GM12878 (cell line): ENCODE results near the gene MSANTD3. TPM values are rescaled to one million over a fixed set of nuclear protein-coding genes. Genes with fewer than 3 reads are reported as not detected.

Source experiments
- ATAC-seq: fragments of 200-7000 bp; cut with Tn5 transposase; 3 replicates; pipeline ENCODE4 v1.9.1; 2020; ENCODE audit warnings: mild to moderate bottlenecking, moderate library complexity
- BruUV-seq: library from RNA; stranded (reverse); fragments of 400-500 nt; replicated peaks from 2 replicates; lab custom pipeline; 2021; lab: Mats Ljungman, UMichigan
- CTCF ChIA-PET: fragments of 300-600 bp; sonication (Branson Sonifier 250); formaldehyde crosslinking; extraction: SDS; loops from one replicate; lab custom pipeline; 2021; ENCODE audit warnings: inconsistent platforms; lab: Yijun Ruan, JAX
- POLR2A ChIA-PET: fragments of 350-600 bp; formaldehyde crosslinking; extraction: SDS; loops from one replicate; lab custom pipeline; 2021; ENCODE audit warnings: inconsistent platforms; lab: Charles Lee
- RAD21 ChIA-PET: fragments of 300-600 bp; sonication (Branson Sonifier 250); formaldehyde crosslinking; loops from one replicate; lab custom pipeline; 2023; ENCODE audit warnings: antibody characterized with exemption; ENCODE audit not compliant: unreplicated experiment; lab: Charles Lee
- SMC1A ChIA-PET: fragments of 300-600 bp; sonication (Branson Sonifier 250); formaldehyde crosslinking; loops from one replicate; lab custom pipeline; 2023; ENCODE audit not compliant: unreplicated experiment, uncharacterized antibody; lab: Charles Lee
- DNase-seq: peaks from one replicate; pipeline ENCODE4 v3.0.0-alpha.2; 2011; ENCODE audit warnings: low read depth, low spot score
- FAIRE-seq: peaks from 3 replicates; lab custom pipeline; 2011; peaks lifted over from hg19 to GRCh38; lab: Jason Lieb, UNC
- H2AFZ ChIP-seq: 2 replicates; pipeline ENCODE4 v1.6.0; 2011; ENCODE audit warnings: low read depth, low read length, control low read depth; ENCODE audit not compliant: control insufficient read depth
- H3K27ac ChIP-seq: 2 replicates; pipeline ENCODE4 v1.5.1; 2011; ENCODE audit warnings: control low read depth; ENCODE audit not compliant: control insufficient read depth, insufficient read depth
- H3K27me3 ChIP-seq, 2 experiments: replicated peaks in 1 of 2; 2 replicates each; pipeline versions ENCODE4 v1.6.0 to v1.6.1; 2011; ENCODE audit warnings: low read length in 1 of 2; ENCODE audit not compliant: control insufficient read depth in 2 of 2, insufficient read depth in 2 of 2
- H3K36me3 ChIP-seq, 2 experiments: 2 replicates each; pipeline ENCODE4 v1.5.1; 2011; ENCODE audit warnings: low read length in 1 of 2; ENCODE audit not compliant: control insufficient read depth in 2 of 2, insufficient read depth in 2 of 2
- H3K4me1 ChIP-seq: 2 replicates; pipeline ENCODE4 v1.6.1; 2011; ENCODE audit warnings: mild to moderate bottlenecking, low read length, moderate library complexity, mixed read lengths; ENCODE audit not compliant: control insufficient read depth, insufficient read depth
- H3K4me2 ChIP-seq: 2 replicates; pipeline ENCODE4 v1.6.0; 2011; ENCODE audit warnings: control low read depth; ENCODE audit not compliant: control insufficient read depth, insufficient read depth
- H3K4me3 ChIP-seq: fragments of 200-600 bp; sonication (generic); 2 replicates; pipeline ENCODE4 v1.5.1; 2016
- H3K79me2 ChIP-seq: 2 replicates; pipeline ENCODE4 v1.6.0; 2011; ENCODE audit warnings: low read length; ENCODE audit not compliant: control insufficient read depth, insufficient read depth
- H3K9ac ChIP-seq: 2 replicates; pipeline ENCODE4 v1.8.0; 2011; ENCODE audit warnings: low read length, control low read depth, mixed read lengths; ENCODE audit not compliant: control insufficient read depth, insufficient read depth
- H3K9me3 ChIP-seq: replicated peaks from 3 replicates; pipeline ENCODE4 v1.5.1; 2011; ENCODE audit warnings: mild to moderate bottlenecking, low read length; ENCODE audit not compliant: control insufficient read depth, insufficient read depth
- H4K20me1 ChIP-seq: 2 replicates; pipeline ENCODE4 v1.6.0; 2011; ENCODE audit not compliant: control insufficient read depth, insufficient read depth
- BACH1 ChIP-seq: fragments of 450-650 bp; IDR thresholded peaks from 2 replicates; pipeline ENCODE4 v1.6.1; 2017; ENCODE audit warnings: mild to moderate bottlenecking, borderline replicate concordance
- CBFB ChIP-seq: IDR thresholded peaks from 2 replicates; pipeline ENCODE4 v1.6.1; 2016; ENCODE audit warnings: antibody characterized with exemption, low read depth
- CHD1 ChIP-seq: IDR thresholded peaks from 2 replicates; pipeline ENCODE4 v1.6.1; 2012; ENCODE audit warnings: low read depth, low read length, improper control_type of control experiment
- CHD4 ChIP-seq: fragments of 200-600 bp; sonication (generic); IDR thresholded peaks from 2 replicates; pipeline ENCODE4 v1.6.1; 2016; ENCODE audit warnings: mild to moderate bottlenecking
- EED ChIP-seq: sonication (generic); IDR thresholded peaks from 2 replicates; pipeline ENCODE4 v1.6.1; 2016; ENCODE audit warnings: antibody characterized with exemption, low read depth
- NBN ChIP-seq: fragments of 450-650 bp; IDR thresholded peaks from 2 replicates; pipeline ENCODE4 v1.6.1; 2016
- NR2C1 ChIP-seq: fragments of 450-650 bp; IDR thresholded peaks from 2 replicates; pipeline ENCODE4 v1.6.1; 2017; ENCODE audit warnings: antibody characterized with exemption, mild to moderate bottlenecking, moderate library complexity
- NR2C2 ChIP-seq: IDR thresholded peaks from 2 replicates; pipeline ENCODE4 v1.6.1; 2011; ENCODE audit warnings: borderline replicate concordance, low read depth; ENCODE audit not compliant: control insufficient read depth, insufficient read length
- NR2F1 ChIP-seq: fragments of 450-650 bp; conservative IDR thresholded peaks from 2 replicates; pipeline ENCODE4 v1.6.1; 2017; ENCODE audit warnings: mild to moderate bottlenecking
- PAX8 ChIP-seq: fragments of 450-650 bp; IDR thresholded peaks from 2 replicates; pipeline ENCODE4 v1.6.1; 2017; ENCODE audit warnings: mild to moderate bottlenecking, moderate library complexity
- TCF7 ChIP-seq: IDR thresholded peaks from 2 replicates; pipeline ENCODE4 v1.6.1; 2014; ENCODE audit warnings: antibody characterized with exemption, borderline replicate concordance
- WGBS: methylation state at CpG from one replicate; pipeline ENCODE4 v1.1.6; 2016; ENCODE audit warnings: low lambda C conversion rate; ENCODE audit not compliant: insufficient replicate concordance, insufficient coverage; ENCODE audit errors: missing lambda C conversion rate; 5-methylcytosine and 5-hydroxymethylcytosine counted together
- in situ Hi-C: fragments of 300-500 bp; cut with MboI; formaldehyde crosslinking; loops from 9 replicates; pipeline ENCODE4 v1.14.3; 2018; ENCODE audit warnings: mixed read lengths
- intact Hi-C: fragments of 100-400 bp; cut with micrococcal nuclease; formaldehyde crosslinking; loops from one replicate; pipeline ENCODE4 v1.14.2; 2022; ENCODE audit not compliant: unreplicated experiment
- polyA plus RNA-seq, 11 experiments: library from polyadenylated mRNA; depleted of rRNA in 4 of 11; unstranded in 6 of 11; stranded (reverse) in 5 of 11; fragments of >200 nt; fragmentation: Nextera tagmentation in 4 of 11; fragmentation: Illumina TruSeq in 1 of 11; extraction: Ambion mirVana in 4 of 11; extraction: Trizol in 1 of 11; gene quantifications; 1 replicate in 1 of 11; 2 replicates in 10 of 11; pipeline versions ENCODE4 v1.2.1 to v1.2.3, GENCODE V29; 2011 to 2016; ENCODE audit warnings: inconsistent platforms in 2 of 11, missing spikeins in 2 of 11, low read depth in 1 of 11
- total RNA-seq, 4 experiments: library from RNA; depleted of rRNA in 3 of 4; stranded (reverse); fragments of >200 nt in 3 of 4; fragmentation: Illumina TruSeq in 1 of 4; extraction: Trizol in 1 of 4; gene quantifications; 2 replicates each; pipeline versions ENCODE4 v1.2.1 to v1.2.3, GENCODE V29; 2013 to 2021
- TF ChIP-seq, protein P1 (sequence below): fragments of 450-650 bp; formaldehyde crosslinking; IDR thresholded peaks from 2 replicates; pipeline ENCODE4 v1.4.0; 2022; ENCODE audit warnings: mild to moderate bottlenecking, moderate library complexity
- TF ChIP-seq, protein P2 (sequence below): fragments of 450-650 bp; IDR thresholded peaks from 2 replicates; pipeline ENCODE4 v1.6.1; 2017; ENCODE audit warnings: low read depth, mild to moderate bottlenecking, moderate library complexity
- TF ChIP-seq, protein P3 (sequence below): fragments of 450-650 bp; IDR thresholded peaks from 2 replicates; pipeline ENCODE4 v1.6.1; 2017; ENCODE audit warnings: antibody characterized with exemption, mild to moderate bottlenecking, moderate library complexity
- TF ChIP-seq, protein P4 (sequence below): IDR thresholded peaks from 2 replicates; pipeline ENCODE4 v1.6.1; 2011; ENCODE audit warnings: borderline replicate concordance, low read depth, mild to moderate bottlenecking, moderate library complexity, low read length; ENCODE audit not compliant: insufficient read depth, poor library complexity, severe bottlenecking

Gene MSANTD3
- total and polyA plus RNA-seq, 10 of the 15 experiments (the other 5 are each of a cell fraction or from before 2014, with no cell fraction given): 5.8 to 21.2 (median 14.7) TPM

DNA sequence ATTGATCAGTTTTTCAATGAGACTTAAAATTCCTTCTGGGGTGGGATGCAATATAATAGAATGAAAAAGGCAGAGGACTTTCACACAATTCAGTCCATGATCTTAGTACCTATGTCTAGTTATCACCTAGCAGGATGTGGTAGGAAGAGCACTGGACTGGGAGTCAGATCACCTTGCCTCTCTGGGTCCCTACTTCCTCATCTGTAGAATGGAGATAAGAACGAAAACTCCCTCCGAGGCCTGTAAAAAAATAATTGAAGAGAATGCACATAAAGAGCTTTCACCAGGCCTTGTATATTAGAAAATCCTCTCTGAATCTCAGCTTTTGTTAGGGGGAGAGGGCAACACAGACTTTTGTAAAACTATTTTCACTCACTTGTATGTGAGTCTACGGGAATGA is 45.3 kb downstream of the MSANTD3 start:
- BruUV-seq: no TSS peak
- DNase-seq: no peak
- Histone ChIP-seq H3K27ac (no peak overlapping the region), H2AFZ (no peak overlapping the region), H3K36me3 (no peaks in the 10 kb centered on the region), H3K9me3 (no peaks in the 10 kb centered on the region), H4K20me1 (no peaks in the 10 kb centered on the region), H3K9ac (no peak overlapping the region), H3K79me2 (no peaks in the 10 kb centered on the region), H3K4me3 (no peak overlapping the region), H3K27me3 (peaks cover 2 to 7% of the 10 kb centered on the region in 2 experiments; a peak in 3 of 4 replicates), H3K4me1 (no peaks in the 10 kb centered on the region), H3K4me2 (no peak overlapping the region)
- CTCF ChIA-PET: interaction anchor here (0.6 to 1.4 kb wide), 3 partner anchors 9 to 50 kb away, joined by 3 to 4 read pairs (median 3); no protein-coding TSS in a partner anchor
- RAD21 ChIA-PET: no interaction called here
- no peak for FAIRE-seq
- SMC1A ChIA-PET: no interaction called here
- intact Hi-C loops (no loop called here), in situ Hi-C loops (no loop called here)
- POLR2A ChIA-PET: no interaction called here
- ATAC-seq: no peak
- 29% methylated on average over 3 of the region's 3 CpGs for WGBS
- TF ChIP-seq TCF7: no peak
- no peak for TF ChIP-seq NBN
- no peak for TF ChIP-seq CBFB
- no peak for TF ChIP-seq PAX8
- TF ChIP-seq, protein P1, sequence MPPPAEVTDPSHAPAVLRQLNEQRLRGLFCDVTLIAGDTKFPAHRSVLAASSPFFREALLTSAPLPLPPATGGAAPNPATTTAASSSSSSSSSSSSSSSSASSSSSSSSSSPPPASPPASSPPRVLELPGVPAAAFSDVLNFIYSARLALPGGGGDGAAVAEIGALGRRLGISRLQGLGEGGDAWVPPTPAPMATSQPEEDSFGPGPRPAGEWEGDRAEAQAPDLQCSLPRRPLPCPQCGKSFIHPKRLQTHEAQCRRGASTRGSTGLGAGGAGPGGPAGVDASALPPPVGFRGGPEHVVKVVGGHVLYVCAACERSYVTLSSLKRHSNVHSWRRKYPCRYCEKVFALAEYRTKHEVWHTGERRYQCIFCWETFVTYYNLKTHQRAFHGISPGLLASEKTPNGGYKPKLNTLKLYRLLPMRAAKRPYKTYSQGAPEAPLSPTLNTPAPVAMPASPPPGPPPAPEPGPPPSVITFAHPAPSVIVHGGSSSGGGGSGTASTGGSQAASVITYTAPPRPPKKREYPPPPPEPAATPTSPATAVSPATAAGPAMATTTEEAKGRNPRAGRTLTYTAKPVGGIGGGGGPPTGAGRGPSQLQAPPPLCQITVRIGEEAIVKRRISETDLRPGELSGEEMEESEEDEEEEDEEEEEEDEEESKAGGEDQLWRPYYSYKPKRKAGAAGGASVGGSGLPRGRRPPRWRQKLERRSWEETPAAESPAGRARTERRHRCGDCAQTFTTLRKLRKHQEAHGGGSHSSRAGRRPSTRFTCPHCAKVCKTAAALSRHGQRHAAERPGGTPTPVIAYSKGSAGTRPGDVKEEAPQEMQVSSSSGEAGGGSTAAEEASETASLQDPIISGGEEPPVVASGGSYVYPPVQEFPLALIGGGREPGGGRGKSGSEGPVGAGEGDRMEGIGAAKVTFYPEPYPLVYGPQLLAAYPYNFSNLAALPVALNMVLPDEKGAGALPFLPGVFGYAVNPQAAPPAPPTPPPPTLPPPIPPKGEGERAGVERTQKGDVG: no peak
- no peak for TF ChIP-seq NR2C1
- TF ChIP-seq, protein P2, sequence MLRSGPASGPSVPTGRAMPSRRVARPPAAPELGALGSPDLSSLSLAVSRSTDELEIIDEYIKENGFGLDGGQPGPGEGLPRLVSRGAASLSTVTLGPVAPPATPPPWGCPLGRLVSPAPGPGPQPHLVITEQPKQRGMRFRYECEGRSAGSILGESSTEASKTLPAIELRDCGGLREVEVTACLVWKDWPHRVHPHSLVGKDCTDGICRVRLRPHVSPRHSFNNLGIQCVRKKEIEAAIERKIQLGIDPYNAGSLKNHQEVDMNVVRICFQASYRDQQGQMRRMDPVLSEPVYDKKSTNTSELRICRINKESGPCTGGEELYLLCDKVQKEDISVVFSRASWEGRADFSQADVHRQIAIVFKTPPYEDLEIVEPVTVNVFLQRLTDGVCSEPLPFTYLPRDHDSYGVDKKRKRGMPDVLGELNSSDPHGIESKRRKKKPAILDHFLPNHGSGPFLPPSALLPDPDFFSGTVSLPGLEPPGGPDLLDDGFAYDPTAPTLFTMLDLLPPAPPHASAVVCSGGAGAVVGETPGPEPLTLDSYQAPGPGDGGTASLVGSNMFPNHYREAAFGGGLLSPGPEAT: no peak
- TF ChIP-seq BACH1: no peak
- TF ChIP-seq CHD4: no peak
- TF ChIP-seq EED: no peak
- TF ChIP-seq CHD1: no peak
- TF ChIP-seq, protein P3, sequence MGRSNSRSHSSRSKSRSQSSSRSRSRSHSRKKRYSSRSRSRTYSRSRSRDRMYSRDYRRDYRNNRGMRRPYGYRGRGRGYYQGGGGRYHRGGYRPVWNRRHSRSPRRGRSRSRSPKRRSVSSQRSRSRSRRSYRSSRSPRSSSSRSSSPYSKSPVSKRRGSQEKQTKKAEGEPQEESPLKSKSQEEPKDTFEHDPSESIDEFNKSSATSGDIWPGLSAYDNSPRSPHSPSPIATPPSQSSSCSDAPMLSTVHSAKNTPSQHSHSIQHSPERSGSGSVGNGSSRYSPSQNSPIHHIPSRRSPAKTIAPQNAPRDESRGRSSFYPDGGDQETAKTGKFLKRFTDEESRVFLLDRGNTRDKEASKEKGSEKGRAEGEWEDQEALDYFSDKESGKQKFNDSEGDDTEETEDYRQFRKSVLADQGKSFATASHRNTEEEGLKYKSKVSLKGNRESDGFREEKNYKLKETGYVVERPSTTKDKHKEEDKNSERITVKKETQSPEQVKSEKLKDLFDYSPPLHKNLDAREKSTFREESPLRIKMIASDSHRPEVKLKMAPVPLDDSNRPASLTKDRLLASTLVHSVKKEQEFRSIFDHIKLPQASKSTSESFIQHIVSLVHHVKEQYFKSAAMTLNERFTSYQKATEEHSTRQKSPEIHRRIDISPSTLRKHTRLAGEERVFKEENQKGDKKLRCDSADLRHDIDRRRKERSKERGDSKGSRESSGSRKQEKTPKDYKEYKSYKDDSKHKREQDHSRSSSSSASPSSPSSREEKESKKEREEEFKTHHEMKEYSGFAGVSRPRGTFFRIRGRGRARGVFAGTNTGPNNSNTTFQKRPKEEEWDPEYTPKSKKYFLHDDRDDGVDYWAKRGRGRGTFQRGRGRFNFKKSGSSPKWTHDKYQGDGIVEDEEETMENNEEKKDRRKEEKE: no peak
- no peak for TF ChIP-seq NR2F1
- TF ChIP-seq, protein P4, sequence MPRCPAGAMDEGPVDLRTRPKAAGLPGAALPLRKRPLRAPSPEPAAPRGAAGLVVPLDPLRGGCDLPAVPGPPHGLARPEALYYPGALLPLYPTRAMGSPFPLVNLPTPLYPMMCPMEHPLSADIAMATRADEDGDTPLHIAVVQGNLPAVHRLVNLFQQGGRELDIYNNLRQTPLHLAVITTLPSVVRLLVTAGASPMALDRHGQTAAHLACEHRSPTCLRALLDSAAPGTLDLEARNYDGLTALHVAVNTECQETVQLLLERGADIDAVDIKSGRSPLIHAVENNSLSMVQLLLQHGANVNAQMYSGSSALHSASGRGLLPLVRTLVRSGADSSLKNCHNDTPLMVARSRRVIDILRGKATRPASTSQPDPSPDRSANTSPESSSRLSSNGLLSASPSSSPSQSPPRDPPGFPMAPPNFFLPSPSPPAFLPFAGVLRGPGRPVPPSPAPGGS: no peak
- no peak for TF ChIP-seq NR2C2
